DND-41 (cell line): ENCODE measurements around the gene FASTK.
A peak's percentile ranks its signal among the peaks of the same experiment; 100 is the strongest.

Experiments
- ATAC-seq: fragments of 200-7000 bp; cut with Tn5 transposase; 3 replicates; pipeline ENCODE4 v1.9.1; 2021; ENCODE audit warnings: low read depth; ENCODE audit not compliant: insufficient read depth
- DNase-seq: peaks from one replicate; pipeline ENCODE4 v3.0.0-alpha.2; 2020
- H2AFZ ChIP-seq: 2 replicates; pipeline ENCODE4 v1.6.0; 2012; ENCODE audit warnings: low read depth, low read length
- H3K27ac ChIP-seq: 2 replicates; pipeline ENCODE4 v1.5.1; 2012; ENCODE audit warnings: low read length, inconsistent platforms
- H3K27me3 ChIP-seq: fragments of 200-600 bp; sonication (generic); 2 replicates; pipeline ENCODE4 v1.6.0; 2012; ENCODE audit warnings: low read length, mild to moderate bottlenecking, inconsistent platforms; ENCODE audit not compliant: insufficient read depth, poor library complexity
- H3K36me3 ChIP-seq: 2 replicates; pipeline ENCODE4 v1.5.1; 2012; ENCODE audit warnings: low read length, inconsistent platforms; ENCODE audit not compliant: insufficient read depth
- H3K4me1 ChIP-seq: 2 replicates; pipeline ENCODE4 v1.5.1; 2012; ENCODE audit warnings: mild to moderate bottlenecking, low read length; ENCODE audit not compliant: insufficient read depth
- H3K4me2 ChIP-seq: 2 replicates; pipeline ENCODE4 v1.6.0; 2012; ENCODE audit warnings: mild to moderate bottlenecking, moderate library complexity, low read length, inconsistent platforms; ENCODE audit not compliant: insufficient read depth
- H3K4me3 ChIP-seq, 2 experiments: fragments of 200-600 bp in 1 of 2; shearing (Covaris generic) in 1 of 2; 2 replicates each; pipeline ENCODE4 v1.5.1; 2012 to 2016; ENCODE audit warnings: inconsistent platforms in 2 of 2, low read length in 2 of 2, mild to moderate bottlenecking in 2 of 2, low read depth in 1 of 2, moderate library complexity in 1 of 2
- H3K79me2 ChIP-seq: 2 replicates; pipeline ENCODE4 v1.6.0; 2012; ENCODE audit warnings: low read length, inconsistent platforms; ENCODE audit not compliant: insufficient read depth
- H3K9ac ChIP-seq: 2 replicates; pipeline ENCODE4 v1.6.0; 2012; ENCODE audit warnings: low read depth, mild to moderate bottlenecking, inconsistent platforms, low read length, moderate library complexity
- H3K9me3 ChIP-seq: 2 replicates; pipeline ENCODE4 v1.5.1; 2012; ENCODE audit warnings: low read length, moderate library complexity, mild to moderate bottlenecking, inconsistent platforms; ENCODE audit not compliant: insufficient read depth, severe bottlenecking
- H4K20me1 ChIP-seq: 2 replicates; pipeline ENCODE4 v1.6.0; 2012; ENCODE audit warnings: low read length; ENCODE audit not compliant: insufficient read depth
- CTCF ChIP-seq: IDR thresholded peaks from 2 replicates; pipeline ENCODE4 v1.5.1; 2012; ENCODE audit warnings: borderline replicate concordance, low read length, moderate library complexity, mild to moderate bottlenecking; ENCODE audit not compliant: poor library complexity, severe bottlenecking; ENCODE audit errors: extremely low read depth
- EZH2 ChIP-seq: IDR thresholded peaks from 3 replicates; pipeline ENCODE4 v1.6.1; 2012; ENCODE audit warnings: borderline replicate concordance, low read depth, mild to moderate bottlenecking, moderate library complexity, low read length, inconsistent platforms; ENCODE audit not compliant: severe bottlenecking

FASTK gene

GRCh38 chr7:151076863-151077704 is 3.5 kb downstream of the FASTK start:
- ATAC-seq (no peak), DNase-seq (peak; percentile 33)
- Histone ChIP-seq H2AFZ (no peak overlapping the region), H3K4me2 (no peak overlapping the region), H3K27me3 (no peaks in the 10 kb centered on the region), H3K4me3 (no peak overlapping the region), H3K9ac (no peak overlapping the region), H3K9me3 (no peaks in the 10 kb centered on the region), H3K36me3 (peaks cover 78% of the 10 kb centered on the region), H3K79me2 (peaks cover 37% of the 10 kb centered on the region), H4K20me1 (peaks cover 39% of the 10 kb centered on the region), H3K4me1 (peaks cover 39% of the 10 kb centered on the region), H3K27ac (no peak overlapping the region)
- TF ChIP-seq EZH2 (no peak), CTCF (peak; percentile 47)

DNA sequence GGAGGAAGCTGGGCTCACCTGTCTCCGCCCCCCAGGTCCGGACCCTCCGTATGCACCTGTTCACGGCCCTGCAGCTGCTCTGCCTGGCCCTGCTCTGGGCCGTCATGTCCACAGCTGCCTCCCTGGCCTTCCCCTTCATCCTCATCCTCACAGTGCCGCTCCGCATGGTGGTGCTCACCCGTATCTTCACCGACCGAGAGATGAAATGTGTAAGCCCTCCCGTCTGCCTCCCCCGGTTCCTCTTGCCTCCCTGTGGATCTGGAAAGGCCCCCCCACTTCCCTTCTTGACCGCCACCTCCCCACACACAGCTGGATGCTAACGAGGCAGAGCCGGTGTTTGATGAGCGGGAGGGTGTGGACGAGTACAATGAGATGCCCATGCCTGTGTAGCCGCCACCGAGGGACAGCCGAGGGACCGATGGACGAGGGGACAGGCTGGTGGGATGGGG is 4.6 kb downstream of the FASTK start:
- H3K27ac ChIP-seq: no peak overlapping the region
- H3K9ac ChIP-seq: no peak overlapping the region
- H2AFZ ChIP-seq: no peak overlapping the region
- DNase-seq (no peak), ATAC-seq (no peak)
- H3K27me3 ChIP-seq: no peaks in the 10 kb centered on the region
- H3K4me3 ChIP-seq: no peak overlapping the region
- H3K4me2 ChIP-seq: no peak overlapping the region
- TF ChIP-seq EZH2 (no peak), CTCF (no peak)
- peaks cover 39% of the 10 kb centered on the region for H4K20me1 ChIP-seq
- peaks cover 28% of the 10 kb centered on the region for H3K4me1 ChIP-seq
- H3K36me3 ChIP-seq: peaks cover 81% of the 10 kb centered on the region
- H3K79me2 ChIP-seq: peaks cover 27% of the 10 kb centered on the region
- H3K9me3 ChIP-seq: no peaks in the 10 kb centered on the region

GRCh38 chr7:151075662-151075971 is 5.0 kb downstream of the FASTK start:
- H3K4me3 ChIP-seq: no peak overlapping the region
- H3K9ac ChIP-seq: no peak overlapping the region
- peaks cover 24% of the 10 kb centered on the region for H3K79me2 ChIP-seq
- no peak overlapping the region for H3K4me2 ChIP-seq
- no peak overlapping the region for H3K27ac ChIP-seq
- H3K36me3 ChIP-seq: peaks cover 85% of the 10 kb centered on the region
- H2AFZ ChIP-seq: no peak overlapping the region
- DNase-seq: no peak
- no peaks in the 10 kb centered on the region for H3K27me3 ChIP-seq
- no peak for ATAC-seq
- H3K4me1 ChIP-seq: peaks cover 25% of the 10 kb centered on the region
- H4K20me1 ChIP-seq: peaks cover 39% of the 10 kb centered on the region
- no peaks in the 10 kb centered on the region for H3K9me3 ChIP-seq
- no peak for TF ChIP-seq CTCF
- TF ChIP-seq EZH2: no peak
